Lung (tissue), 16 donors: ENCODE results near the gene MAGEC1. TPM values are rescaled to one million over a fixed set of nuclear protein-coding genes. Genes with fewer than 3 reads are reported as not detected.
"Not testable (repeated sequence)": the region's sequence is repeated elsewhere in the genome, so short reads cannot be mapped to it uniquely, and the experiment has no call there.

Experiments
- ATAC-seq: fragments of 200-7000 bp; cut with Tn5 transposase; one replicate; pipeline ENCODE4 v1.9.1; 2020; ENCODE audit warnings: moderate number of reproducible peaks; ENCODE audit not compliant: insufficient read depth, low FRiP score
- DNase-seq, 3 donors: peaks; one replicate each; pipeline ENCODE4 v3.0.0-alpha.2; 2013 to 2017
- H3K27ac ChIP-seq, 2 donors: one replicate each; pipeline ENCODE4 v1.5.1; 2013; ENCODE audit warnings: mild to moderate bottlenecking in 2 of 2, moderate library complexity in 2 of 2, control low read depth in 1 of 2, inconsistent platforms in 1 of 2, low read depth in 1 of 2, low read length in 1 of 2
- H3K27me3 ChIP-seq, 3 donors: one replicate each; pipeline ENCODE4 v1.5.1; 2013; ENCODE audit warnings: low read length in 2 of 3; ENCODE audit not compliant: control insufficient read depth in 3 of 3, insufficient read depth in 3 of 3
- H3K36me3 ChIP-seq, 4 donors: one replicate each; pipeline ENCODE4 v1.5.1; 2013; ENCODE audit warnings: low read length in 4 of 4, mild to moderate bottlenecking in 1 of 4, moderate library complexity in 1 of 4; ENCODE audit not compliant: control insufficient read depth in 4 of 4, insufficient read depth in 4 of 4
- H3K4me1 ChIP-seq, 5 donors: one replicate each; pipeline ENCODE4 v1.5.1; 2013; ENCODE audit warnings: low read length in 5 of 5, mild to moderate bottlenecking in 2 of 5, moderate library complexity in 1 of 5; ENCODE audit not compliant: control insufficient read depth in 5 of 5, insufficient read depth in 5 of 5
- H3K4me3 ChIP-seq: one replicate; pipeline ENCODE4 v1.5.1; 2013; ENCODE audit warnings: mild to moderate bottlenecking, control low read depth, moderate library complexity
- H3K9ac ChIP-seq, 2 donors: one replicate each; pipeline ENCODE4 v1.5.1; 2013; ENCODE audit warnings: low read length in 2 of 2, control low read depth in 1 of 2; ENCODE audit not compliant: insufficient read depth in 1 of 2
- H3K9me3 ChIP-seq, 4 donors: one replicate each; pipeline ENCODE4 v1.5.1; 2013; ENCODE audit warnings: low read length in 3 of 4, mild to moderate bottlenecking in 1 of 4, moderate library complexity in 1 of 4; ENCODE audit not compliant: control insufficient read depth in 4 of 4, insufficient read depth in 3 of 4
- WGBS, 2 donors: extraction: QIAGEN DNeasy Blood & Tissue Kit; methylation state at CpG; one replicate each; pipeline ENCODE4 v1.1.7; 2013; 5-methylcytosine and 5-hydroxymethylcytosine counted together
- long read RNA-seq, 5 donors: transcript quantifications; one replicate each; lab custom pipeline, GENCODE V29; 2026
- polyA plus RNA-seq, 2 donors: library from polyadenylated mRNA; stranded (reverse); fragments of 200-250 nt; gene quantifications; one replicate each; pipeline ENCODE4 v1.2.1, GENCODE V29; 2013
- total RNA-seq, 2 donors: library from RNA; depleted of rRNA in 1 of 2; stranded (reverse); fragments of >200 nt in 1 of 2; gene quantifications; one replicate each; pipeline ENCODE4 v1.2.1, GENCODE V29; 2014 to 2021
- TF ChIP-seq, protein P1 (sequence below): IDR thresholded peaks from 2 replicates; pipeline ENCODE4 v1.5.1; 2012; ENCODE audit warnings: mild to moderate bottlenecking; ENCODE audit errors: control extremely low read depth, extremely low read depth
- donor health status: control.
- donor health status: control.
- donor health status: Bipolar disorder and iron deficiency.
- donor health status: healthy.
- donor health status: DM: yes; HTN: yes; CAD: no.

Gene MAGEC1, protein sequence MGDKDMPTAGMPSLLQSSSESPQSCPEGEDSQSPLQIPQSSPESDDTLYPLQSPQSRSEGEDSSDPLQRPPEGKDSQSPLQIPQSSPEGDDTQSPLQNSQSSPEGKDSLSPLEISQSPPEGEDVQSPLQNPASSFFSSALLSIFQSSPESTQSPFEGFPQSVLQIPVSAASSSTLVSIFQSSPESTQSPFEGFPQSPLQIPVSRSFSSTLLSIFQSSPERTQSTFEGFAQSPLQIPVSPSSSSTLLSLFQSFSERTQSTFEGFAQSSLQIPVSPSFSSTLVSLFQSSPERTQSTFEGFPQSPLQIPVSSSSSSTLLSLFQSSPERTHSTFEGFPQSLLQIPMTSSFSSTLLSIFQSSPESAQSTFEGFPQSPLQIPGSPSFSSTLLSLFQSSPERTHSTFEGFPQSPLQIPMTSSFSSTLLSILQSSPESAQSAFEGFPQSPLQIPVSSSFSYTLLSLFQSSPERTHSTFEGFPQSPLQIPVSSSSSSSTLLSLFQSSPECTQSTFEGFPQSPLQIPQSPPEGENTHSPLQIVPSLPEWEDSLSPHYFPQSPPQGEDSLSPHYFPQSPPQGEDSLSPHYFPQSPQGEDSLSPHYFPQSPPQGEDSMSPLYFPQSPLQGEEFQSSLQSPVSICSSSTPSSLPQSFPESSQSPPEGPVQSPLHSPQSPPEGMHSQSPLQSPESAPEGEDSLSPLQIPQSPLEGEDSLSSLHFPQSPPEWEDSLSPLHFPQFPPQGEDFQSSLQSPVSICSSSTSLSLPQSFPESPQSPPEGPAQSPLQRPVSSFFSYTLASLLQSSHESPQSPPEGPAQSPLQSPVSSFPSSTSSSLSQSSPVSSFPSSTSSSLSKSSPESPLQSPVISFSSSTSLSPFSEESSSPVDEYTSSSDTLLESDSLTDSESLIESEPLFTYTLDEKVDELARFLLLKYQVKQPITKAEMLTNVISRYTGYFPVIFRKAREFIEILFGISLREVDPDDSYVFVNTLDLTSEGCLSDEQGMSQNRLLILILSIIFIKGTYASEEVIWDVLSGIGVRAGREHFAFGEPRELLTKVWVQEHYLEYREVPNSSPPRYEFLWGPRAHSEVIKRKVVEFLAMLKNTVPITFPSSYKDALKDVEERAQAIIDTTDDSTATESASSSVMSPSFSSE
- total RNA-seq, result under 1 TPM in 1 of 2 donors, not detected in 1; 0.48 TPM
- not detected for polyA plus RNA-seq
- long read RNA-seq, donor 1, result 0 reads
- long read RNA-seq, donor 2, result 0 reads
- long read RNA-seq, donor 3, result 0 reads
- long read RNA-seq, donor 4, result 0 reads
- long read RNA-seq, donor 5, result 0 reads

DNA sequence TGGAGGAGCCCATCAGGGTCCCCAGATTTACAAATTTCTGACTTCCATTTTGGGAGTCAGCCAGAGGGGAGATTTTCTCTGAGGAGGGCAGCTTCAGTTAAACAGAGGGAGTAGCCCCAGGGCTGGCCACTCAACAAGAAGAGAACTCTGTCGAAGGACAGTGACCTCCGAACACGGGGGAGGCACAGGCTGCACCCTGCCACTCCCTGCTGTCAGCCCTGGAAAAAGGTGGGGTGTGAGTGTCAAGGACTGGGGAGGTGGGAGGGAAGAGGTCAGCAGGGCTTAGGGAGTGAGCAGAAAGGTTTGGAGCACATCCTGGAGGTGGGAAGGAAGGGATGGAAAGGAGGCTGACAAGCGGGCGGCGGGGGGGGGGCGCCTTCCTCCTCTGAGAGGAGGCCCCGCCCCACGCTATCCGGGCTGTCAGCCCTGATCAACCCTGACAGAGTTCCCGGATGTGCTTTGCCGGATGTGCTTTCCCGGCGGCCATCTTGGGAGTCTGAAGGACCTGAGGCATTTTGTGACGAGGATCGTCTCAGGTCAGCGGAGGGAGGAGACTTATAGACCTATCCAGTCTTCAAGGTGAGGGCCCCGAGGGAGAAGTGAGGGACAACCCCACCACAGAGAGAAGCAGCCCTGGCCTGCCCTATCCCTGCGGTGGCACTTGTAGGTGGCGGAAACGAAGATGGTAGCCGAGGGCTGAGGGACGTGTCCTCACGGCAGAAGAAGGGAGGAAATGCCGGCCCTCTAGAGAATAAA, at the start of gene MAGEC1:
Gene MAGEC1 (plus strand): TSS at position 495 of the 756 bp plus-strand sequence. CDS start 1,179 bp downstream, outside the sequence.
- TF ChIP-seq, protein P1, sequence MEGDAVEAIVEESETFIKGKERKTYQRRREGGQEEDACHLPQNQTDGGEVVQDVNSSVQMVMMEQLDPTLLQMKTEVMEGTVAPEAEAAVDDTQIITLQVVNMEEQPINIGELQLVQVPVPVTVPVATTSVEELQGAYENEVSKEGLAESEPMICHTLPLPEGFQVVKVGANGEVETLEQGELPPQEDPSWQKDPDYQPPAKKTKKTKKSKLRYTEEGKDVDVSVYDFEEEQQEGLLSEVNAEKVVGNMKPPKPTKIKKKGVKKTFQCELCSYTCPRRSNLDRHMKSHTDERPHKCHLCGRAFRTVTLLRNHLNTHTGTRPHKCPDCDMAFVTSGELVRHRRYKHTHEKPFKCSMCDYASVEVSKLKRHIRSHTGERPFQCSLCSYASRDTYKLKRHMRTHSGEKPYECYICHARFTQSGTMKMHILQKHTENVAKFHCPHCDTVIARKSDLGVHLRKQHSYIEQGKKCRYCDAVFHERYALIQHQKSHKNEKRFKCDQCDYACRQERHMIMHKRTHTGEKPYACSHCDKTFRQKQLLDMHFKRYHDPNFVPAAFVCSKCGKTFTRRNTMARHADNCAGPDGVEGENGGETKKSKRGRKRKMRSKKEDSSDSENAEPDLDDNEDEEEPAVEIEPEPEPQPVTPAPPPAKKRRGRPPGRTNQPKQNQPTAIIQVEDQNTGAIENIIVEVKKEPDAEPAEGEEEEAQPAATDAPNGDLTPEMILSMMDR, result no peak
- Histone ChIP-seq H3K9me3 (peaks cover 0 to 2% (median 0%) of the 10 kb centered on the region in 4 donors), H3K4me3 (no peak within 1 kb of the TSS), H3K4me1 (no peaks in the 10 kb centered on the region), H3K27ac (no peak within 1 kb of the TSS), H3K36me3 (no peaks in the 10 kb centered on the region), H3K9ac (no peak within 1 kb of the TSS), H3K27me3 (peaks cover 0 to 2% (median 0%) of the 10 kb centered on the region in 3 donors)
- 90% methylated on average over 20 to 25 of the region's 25 CpGs for WGBS, 2 donors
- no peak for DNase-seq
- ATAC-seq, result no peak

DNA sequence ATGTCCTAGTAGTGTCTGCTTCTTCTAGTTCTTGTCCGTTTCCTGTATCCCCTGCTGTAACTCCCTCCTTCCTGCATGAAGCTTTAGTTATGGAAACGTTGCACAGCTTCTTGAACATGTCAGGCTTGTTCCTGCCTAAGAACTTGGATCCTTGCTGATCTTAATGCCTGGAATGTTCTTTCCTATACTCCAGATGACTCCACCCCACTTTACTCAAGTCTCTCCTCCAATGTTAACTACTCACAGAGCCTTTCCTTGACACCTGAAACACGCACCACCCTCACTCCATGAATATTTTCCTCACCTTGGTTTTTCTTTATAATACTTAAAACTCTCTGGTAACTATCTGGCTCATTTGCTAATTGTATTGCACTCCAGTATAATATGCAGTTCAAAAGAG, 46.2 kb upstream of the MAGEC1 start:
- Histone ChIP-seq H3K9ac (no peak overlapping the region), H3K36me3 (no peaks in the 10 kb centered on the region), H3K4me1 (no peaks in the 10 kb centered on the region), H3K27ac (no peak overlapping the region), H3K27me3 (no peaks in the 10 kb centered on the region), H3K4me3 (no peak overlapping the region), H3K9me3 (no peaks in the 10 kb centered on the region)
- TF ChIP-seq, protein P1, result no peak
- WGBS, 2 donors, result 29 to 57% methylated on average over 3 of the region's 3 CpGs
- DNase-seq (no peak), ATAC-seq (no peak)

DNA sequence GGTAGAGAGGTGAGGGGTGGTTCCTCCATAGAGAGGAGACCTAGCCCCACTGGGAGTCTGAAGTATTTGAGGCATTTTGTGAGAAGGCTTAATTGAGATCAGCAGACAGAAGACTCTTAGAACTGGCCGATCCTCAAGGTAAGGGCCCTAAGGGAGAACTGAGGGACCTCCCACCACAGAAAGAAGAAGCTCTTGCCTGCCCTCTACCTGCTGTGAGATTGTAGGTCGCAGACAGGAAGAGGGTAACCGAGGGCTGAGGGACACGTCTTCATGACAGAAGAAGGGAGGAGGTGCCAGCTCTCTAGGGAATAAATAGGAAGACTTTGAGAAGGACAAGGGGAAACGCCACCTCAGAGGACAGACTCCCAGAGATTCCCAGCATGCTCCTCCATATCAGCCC, 24.1 kb upstream of the MAGEC1 start:
- no peaks in the 10 kb centered on the region for H3K27me3 ChIP-seq
- no peak overlapping the region for H3K9ac ChIP-seq
- H3K4me3 ChIP-seq, result no peak overlapping the region
- no peak overlapping the region for H3K27ac ChIP-seq
- no peaks in the 10 kb centered on the region for H3K4me1 ChIP-seq
- TF ChIP-seq, protein P1, result no peak
- DNase-seq (no peak), ATAC-seq (no peak)
- 53 to 64% methylated on average over 3 to 5 of the region's 5 CpGs for WGBS, 2 donors
- H3K36me3 ChIP-seq, result no peaks in the 10 kb centered on the region
- peaks cover 0 to 3% (median 0%) of the 10 kb centered on the region in 4 donors for H3K9me3 ChIP-seq

DNA sequence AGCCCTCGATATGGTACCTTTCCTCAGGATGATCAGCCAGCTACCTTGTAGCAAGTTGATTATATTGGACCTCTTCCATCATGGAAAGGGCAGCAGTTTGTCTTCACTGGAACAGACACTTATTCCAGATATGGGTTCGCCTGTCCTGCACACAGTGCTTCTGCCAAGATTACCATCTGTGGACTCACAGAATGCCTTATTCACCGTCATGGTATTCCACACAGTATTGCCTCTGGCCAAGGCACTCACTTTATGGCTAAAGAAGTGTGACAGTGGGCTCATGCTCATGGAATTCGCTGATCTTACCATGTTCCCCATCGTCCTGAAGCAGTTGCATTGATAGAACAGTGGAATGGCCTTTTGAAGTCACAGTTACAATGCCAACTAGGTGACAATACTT, 14.9 kb upstream of the MAGEC1 start:
- H3K36me3 ChIP-seq, H3K9me3 ChIP-seq, DNase-seq, H3K4me1 ChIP-seq, ATAC-seq, H3K27ac ChIP-seq, H3K4me3 ChIP-seq, H3K9ac ChIP-seq, H3K27me3 ChIP-seq: not testable (repeated sequence)
- 64 to 90% methylated on average over 5 of the region's 5 CpGs for WGBS, 2 donors
